Fibroblast of upper back skin (primary cell): ENCODE results near the gene COL18A1.
A peak's percentile ranks its signal among the peaks of the same experiment; 100 is the strongest.

Experiments
- DNase-seq: peaks from one replicate; pipeline ENCODE4 v3.0.0-alpha.2; 2013

The COL18A1 gene

DNA sequence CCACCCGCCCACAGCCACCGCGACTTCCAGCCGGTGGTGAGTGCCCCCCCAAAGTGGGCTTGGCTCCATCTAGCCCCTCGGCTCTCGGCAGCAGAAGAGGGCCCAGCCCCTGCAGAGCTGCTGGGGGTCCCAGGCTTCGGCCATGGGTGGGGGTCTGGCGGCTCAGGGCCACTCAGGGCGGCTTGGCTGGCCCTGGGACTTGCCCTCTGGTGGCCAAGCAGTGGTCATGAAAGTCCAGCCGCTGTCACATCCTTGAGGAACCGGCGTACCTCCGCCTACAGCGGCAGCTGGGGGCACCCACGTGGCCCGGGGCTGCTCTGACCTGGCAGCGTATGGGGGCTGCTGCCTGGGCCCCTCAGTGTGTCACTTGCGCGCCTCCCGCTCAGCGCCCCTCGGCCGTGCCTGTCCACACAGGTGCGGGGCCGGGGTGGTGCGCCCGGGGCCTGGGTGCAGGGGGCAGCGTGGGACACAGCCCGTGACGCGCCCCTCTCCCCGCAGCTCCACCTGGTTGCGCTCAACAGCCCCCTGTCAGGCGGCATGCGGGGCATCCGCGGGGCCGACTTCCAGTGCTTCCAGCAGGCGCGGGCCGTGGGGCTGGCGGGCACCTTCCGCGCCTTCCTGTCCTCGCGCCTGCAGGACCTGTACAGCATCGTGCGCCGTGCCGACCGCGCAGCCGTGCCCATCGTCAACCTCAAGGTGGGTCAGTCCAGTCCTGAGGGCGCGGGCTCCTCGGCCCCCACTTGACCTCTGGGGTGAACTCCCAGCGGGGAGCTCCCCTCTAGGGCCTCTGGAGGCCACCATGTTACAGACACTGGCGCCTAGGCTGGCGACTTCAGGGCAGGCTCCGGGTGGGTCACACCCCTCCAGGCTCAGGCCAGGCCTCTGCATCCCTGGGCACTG is 104.9 kb downstream of the COL18A1 start:
- DNase-seq = no peak

DNA sequence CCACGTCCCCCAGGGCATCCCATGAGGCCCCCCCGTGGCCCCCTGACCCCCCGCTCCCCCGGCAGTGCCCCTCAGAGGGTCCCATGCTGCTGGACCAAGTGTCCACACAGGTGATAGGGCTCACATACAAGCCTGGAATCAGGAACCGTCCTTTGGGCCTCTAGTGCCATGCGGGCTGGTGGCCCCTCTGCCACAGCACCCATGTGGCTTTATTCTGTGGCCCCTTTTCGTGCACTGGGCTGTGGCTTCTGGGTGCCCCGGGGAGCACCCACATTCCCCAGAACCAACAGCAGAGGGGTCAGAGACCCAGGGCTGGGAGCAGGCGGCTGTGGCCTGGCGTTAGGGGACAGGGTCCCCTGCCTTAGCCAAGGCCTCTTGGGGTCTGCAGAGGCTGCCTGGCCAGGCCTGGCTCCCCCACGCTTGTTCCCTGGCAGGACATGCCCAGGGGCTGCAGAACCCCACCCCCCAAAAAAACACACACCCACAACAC is 105.5 kb downstream of the COL18A1 start:
- DNase-seq = no peak

DNA sequence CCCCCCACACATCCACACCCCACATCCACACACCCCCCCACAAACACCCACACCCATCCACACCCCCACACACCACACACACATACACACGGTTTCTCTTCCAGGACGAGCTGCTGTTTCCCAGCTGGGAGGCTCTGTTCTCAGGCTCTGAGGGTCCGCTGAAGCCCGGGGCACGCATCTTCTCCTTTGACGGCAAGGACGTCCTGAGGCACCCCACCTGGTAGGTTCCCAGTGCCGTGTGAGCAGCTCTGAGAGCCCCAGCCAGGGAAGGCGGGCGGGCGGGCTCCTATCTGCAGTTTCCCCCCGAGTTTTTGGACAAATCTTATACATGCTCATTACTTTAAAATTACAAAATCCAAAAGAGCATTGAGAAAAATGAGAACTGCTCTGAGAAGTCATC is 106.0 kb downstream of the COL18A1 start:
- no peak for DNase-seq

- no peak for DNase-seq
Measured at GRCh38 chr21:45511661-45512431, 106.9 kb downstream of the COL18A1 start.

DNA sequence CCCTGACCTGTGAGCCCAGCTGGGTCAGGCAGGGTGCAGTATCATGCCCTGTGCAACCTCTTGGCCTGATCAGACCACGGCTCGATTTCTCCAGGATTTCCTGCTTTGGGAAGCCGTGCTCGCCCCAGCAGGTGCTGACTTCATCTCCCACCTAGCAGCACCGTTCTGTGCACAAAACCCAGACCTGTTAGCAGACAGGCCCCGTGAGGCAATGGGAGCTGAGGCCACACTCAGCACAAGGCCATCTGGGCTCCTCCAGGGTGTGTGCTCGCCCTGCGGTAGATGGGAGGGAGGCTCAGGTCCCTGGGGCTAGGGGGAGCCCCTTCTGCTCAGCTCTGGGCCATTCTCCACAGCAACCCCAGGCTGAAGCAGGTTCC is 107.6 kb downstream of the COL18A1 start:
- no peak for DNase-seq

GRCh38 chr21:45513003-45513717 is 108.2 kb downstream of the COL18A1 start:
- DNase-seq = no peak

DNA sequence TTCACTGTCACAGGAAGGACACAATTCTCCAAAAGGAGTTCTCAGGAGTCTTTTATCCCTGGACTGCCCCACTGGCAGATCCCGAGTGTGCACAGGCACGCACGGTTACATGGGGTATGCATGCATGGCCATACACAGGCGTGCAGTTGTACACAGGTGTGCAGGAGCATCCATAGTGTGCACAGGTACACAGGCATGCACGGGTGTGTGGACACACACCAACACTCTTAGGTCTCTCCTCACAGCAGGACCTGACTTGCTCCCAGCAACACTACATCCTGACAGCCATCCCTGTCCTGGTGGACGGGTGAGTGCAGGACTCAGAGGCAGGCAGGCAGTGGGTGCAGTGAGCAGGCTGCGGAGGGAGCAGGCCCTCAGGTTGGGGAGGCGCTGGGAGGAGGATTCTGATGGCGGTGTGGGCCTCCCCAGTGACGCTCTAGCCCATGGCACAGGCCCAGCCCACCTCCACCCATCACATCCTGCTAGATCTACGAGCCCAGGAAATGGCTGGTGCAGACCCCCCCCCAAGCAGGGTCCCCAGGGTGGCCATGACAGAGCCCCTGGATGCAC is 108.9 kb downstream of the COL18A1 start:
- DNase-seq = no peak

- no peak for DNase-seq
Measured at GRCh38 chr21:45514311-45515021, 109.5 kb downstream of the COL18A1 start.

GRCh38 chr21:45515241-45516061 is 110.5 kb downstream of the COL18A1 start:
- DNase-seq = no peak

GRCh38 chr21:45516071-45516670 is 111.2 kb downstream of the COL18A1 start:
- no peak for DNase-seq

- DNase-seq = no peak
Measured at GRCh38 chr21:45516671-45517151, 111.7 kb downstream of the COL18A1 start.

DNA sequence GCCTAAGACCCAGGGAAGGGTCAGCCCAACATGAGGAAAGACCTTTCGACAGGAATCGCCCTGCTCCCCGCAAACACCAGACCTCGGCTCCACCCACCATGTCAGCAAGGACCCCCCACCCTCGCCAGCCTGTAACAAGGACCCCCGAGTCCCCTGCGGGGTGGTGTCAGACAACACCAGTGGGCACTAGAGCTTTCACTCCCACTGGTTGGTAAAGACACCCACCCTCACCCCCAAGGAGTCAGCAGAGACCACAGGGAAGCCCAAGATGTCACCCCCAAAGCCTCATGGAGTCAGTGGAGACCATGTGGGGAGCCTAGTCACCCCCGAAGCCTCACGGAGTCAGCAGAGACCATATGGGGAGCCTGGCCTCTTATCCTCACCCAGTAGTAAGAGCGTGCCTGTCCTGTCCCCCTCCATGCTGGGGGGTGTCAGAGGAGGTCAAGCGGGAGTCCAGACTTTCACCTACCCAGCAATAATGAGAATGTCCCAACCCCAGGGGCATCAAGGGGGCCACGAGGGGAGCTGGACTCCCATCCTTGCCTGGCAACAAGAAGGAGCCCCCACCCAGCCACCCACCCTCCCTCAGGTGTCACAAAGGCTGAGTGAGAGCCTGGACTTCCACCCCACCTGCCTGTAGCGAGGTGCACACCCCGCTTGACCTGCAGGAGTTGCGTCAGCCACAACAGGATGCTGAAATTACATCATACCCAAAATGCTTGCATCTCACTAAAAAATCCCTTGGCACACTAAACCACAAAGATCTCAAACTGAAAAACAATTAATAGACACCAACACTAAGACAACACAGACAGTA is 112.5 kb downstream of the COL18A1 start:
- DNase-seq = peak; percentile 3

GRCh38 chr21:45518742-45519141 is 113.8 kb downstream of the COL18A1 start:
- DNase-seq = no peak

GRCh38 chr21:45519182-45519581 is 114.2 kb downstream of the COL18A1 start:
- DNase-seq = no peak

GRCh38 chr21:45521241-45521640 is 116.3 kb downstream of the COL18A1 start:
- no peak for DNase-seq

DNA sequence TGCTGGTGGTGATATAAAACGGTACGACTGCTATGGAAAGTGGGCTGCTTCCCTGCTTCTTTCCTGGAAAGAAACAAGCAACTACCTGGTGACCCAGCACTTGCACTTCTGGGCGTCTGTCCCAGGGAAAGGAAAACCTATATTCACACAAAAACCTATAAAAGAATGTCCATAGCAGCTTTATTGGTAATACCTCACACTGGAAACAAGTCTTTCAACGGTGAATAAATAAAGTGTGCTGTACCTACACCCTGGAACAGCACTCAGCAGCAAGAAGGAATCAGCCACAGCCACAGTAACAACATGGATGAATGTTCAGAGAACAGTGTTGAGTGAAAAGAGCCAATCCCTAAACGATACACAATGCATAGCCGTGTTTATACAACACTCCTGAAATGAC is 117.4 kb downstream of the COL18A1 start:
- no peak for DNase-seq

- no peak for DNase-seq
Measured at GRCh38 chr21:45522986-45523385, 118.0 kb downstream of the COL18A1 start.

GRCh38 chr21:45523411-45524101 is 118.6 kb downstream of the COL18A1 start:
- no peak for DNase-seq

DNA sequence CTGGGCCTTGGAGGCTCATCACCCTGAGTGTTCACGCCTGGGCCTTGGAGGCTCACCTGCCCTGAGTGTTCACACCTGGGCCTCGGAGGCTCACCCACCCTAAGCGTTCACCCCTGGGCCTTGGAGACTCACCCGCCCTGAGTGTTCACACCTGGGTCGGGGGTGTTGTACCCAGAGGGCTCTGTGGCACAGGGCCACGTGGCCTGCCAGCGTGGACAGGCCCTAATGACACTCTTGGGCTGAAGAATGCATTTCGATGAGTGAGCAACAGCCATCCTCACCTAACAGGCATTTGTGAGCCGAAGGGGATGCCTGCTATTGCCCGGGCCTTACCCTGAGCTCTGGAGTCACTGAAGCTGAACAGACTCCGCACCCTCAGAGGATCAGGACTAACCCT is 119.8 kb downstream of the COL18A1 start:
- DNase-seq = no peak
